Osteoblast (primary cell): ENCODE results near the gene EEF2K. TPM values are rescaled to one million over a fixed set of nuclear protein-coding genes. Genes with fewer than 3 reads are reported as not detected.

Experiments
- DNase-seq: peaks from one replicate; pipeline ENCODE4 v3.0.0; 2011; ENCODE audit warnings: low spot score, mixed read lengths; ENCODE audit not compliant: insufficient read length; ENCODE audit errors: missing footprints
- H2AFZ ChIP-seq: 2 replicates; pipeline ENCODE4 v1.6.0; 2011; ENCODE audit warnings: mild to moderate bottlenecking, low read length
- H3K27ac ChIP-seq: 2 replicates; pipeline ENCODE4 v1.5.1; 2011; ENCODE audit warnings: mild to moderate bottlenecking, low read depth, low read length, moderate library complexity
- H3K27me3 ChIP-seq: 2 replicates; pipeline ENCODE4 v1.6.0; 2012; ENCODE audit warnings: mild to moderate bottlenecking, control low read depth, inconsistent platforms, low read length, moderate library complexity; ENCODE audit not compliant: insufficient read depth
- H3K36me3 ChIP-seq: 2 replicates; pipeline ENCODE4 v1.5.1; 2011; ENCODE audit warnings: mild to moderate bottlenecking, low read length, control low read depth, moderate library complexity; ENCODE audit not compliant: insufficient read depth
- H3K4me1 ChIP-seq: 2 replicates; pipeline ENCODE4 v1.5.1; 2011; ENCODE audit warnings: mild to moderate bottlenecking, low read length, control low read depth, moderate library complexity; ENCODE audit not compliant: insufficient read depth
- H3K4me2 ChIP-seq: 2 replicates; pipeline ENCODE4 v1.6.0; 2011; ENCODE audit warnings: mild to moderate bottlenecking, low read length; ENCODE audit not compliant: insufficient read depth
- H3K4me3 ChIP-seq: fragments of 200-600 bp; sonication (generic); 3 replicates; pipeline ENCODE4 v1.5.1; 2012; ENCODE audit warnings: mild to moderate bottlenecking, low read length, inconsistent platforms; ENCODE audit not compliant: insufficient read depth
- H3K79me2 ChIP-seq: 2 replicates; pipeline ENCODE4 v1.6.0; 2012; ENCODE audit warnings: mild to moderate bottlenecking, low read length, control low read depth, inconsistent platforms; ENCODE audit not compliant: insufficient read depth
- H3K9me3 ChIP-seq: 2 replicates; pipeline ENCODE4 v1.5.1; 2011; ENCODE audit warnings: low read depth, low read length, control low read depth
- H4K20me1 ChIP-seq: 2 replicates; pipeline ENCODE4 v1.6.0; 2012; ENCODE audit warnings: mild to moderate bottlenecking, low read length, control low read depth; ENCODE audit not compliant: insufficient read depth
- total RNA-seq: library from RNA; depleted of rRNA; stranded (reverse); fragments of >200 nt; gene quantifications from 2 replicates; pipeline ENCODE4 v1.2.3, GENCODE V29; 2012
- TF ChIP-seq, protein P1 (sequence below): IDR thresholded peaks from 2 replicates; pipeline ENCODE4 v1.5.1; 2011; ENCODE audit warnings: mild to moderate bottlenecking, low read depth, low read length, moderate library complexity; ENCODE audit errors: extremely low read depth

Gene EEF2K
- total RNA-seq, 1 donor, result 41.6 TPM

- Histone ChIP-seq H4K20me1 (no peaks in the 10 kb centered on the region), H3K9me3 (no peaks in the 10 kb centered on the region), H3K36me3 (no peaks in the 10 kb centered on the region), H3K79me2 (no peaks in the 10 kb centered on the region), H3K27me3 (peaks cover 5% of the 10 kb centered on the region), H3K27ac (no peak overlapping the region), H2AFZ (no peak overlapping the region), H3K4me1 (no peaks in the 10 kb centered on the region), H3K4me3 (no peak overlapping the region), H3K4me2 (no peak overlapping the region)
- DNase-seq, result no peak
- TF ChIP-seq, protein P1, sequence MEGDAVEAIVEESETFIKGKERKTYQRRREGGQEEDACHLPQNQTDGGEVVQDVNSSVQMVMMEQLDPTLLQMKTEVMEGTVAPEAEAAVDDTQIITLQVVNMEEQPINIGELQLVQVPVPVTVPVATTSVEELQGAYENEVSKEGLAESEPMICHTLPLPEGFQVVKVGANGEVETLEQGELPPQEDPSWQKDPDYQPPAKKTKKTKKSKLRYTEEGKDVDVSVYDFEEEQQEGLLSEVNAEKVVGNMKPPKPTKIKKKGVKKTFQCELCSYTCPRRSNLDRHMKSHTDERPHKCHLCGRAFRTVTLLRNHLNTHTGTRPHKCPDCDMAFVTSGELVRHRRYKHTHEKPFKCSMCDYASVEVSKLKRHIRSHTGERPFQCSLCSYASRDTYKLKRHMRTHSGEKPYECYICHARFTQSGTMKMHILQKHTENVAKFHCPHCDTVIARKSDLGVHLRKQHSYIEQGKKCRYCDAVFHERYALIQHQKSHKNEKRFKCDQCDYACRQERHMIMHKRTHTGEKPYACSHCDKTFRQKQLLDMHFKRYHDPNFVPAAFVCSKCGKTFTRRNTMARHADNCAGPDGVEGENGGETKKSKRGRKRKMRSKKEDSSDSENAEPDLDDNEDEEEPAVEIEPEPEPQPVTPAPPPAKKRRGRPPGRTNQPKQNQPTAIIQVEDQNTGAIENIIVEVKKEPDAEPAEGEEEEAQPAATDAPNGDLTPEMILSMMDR, result no peak
Observed at GRCh38 chr16:22174642-22175041, 31.4 kb upstream of the EEF2K start.

- no peak overlapping the region for H3K4me2 ChIP-seq
- no peak overlapping the region for H3K4me3 ChIP-seq
- H3K27ac ChIP-seq, result no peak overlapping the region
- no peaks in the 10 kb centered on the region for H3K4me1 ChIP-seq
- H3K9me3 ChIP-seq, result no peaks in the 10 kb centered on the region
- H2AFZ ChIP-seq, result no peak overlapping the region
- H3K27me3 ChIP-seq, result no peaks in the 10 kb centered on the region
- TF ChIP-seq, protein P1, result no peak
- H3K79me2 ChIP-seq, result no peaks in the 10 kb centered on the region
- no peaks in the 10 kb centered on the region for H4K20me1 ChIP-seq
- no peaks in the 10 kb centered on the region for H3K36me3 ChIP-seq
- DNase-seq, result peak; percentile 27
Observed at GRCh38 chr16:22177968-22178930, 27.8 kb upstream of the EEF2K start.

- Histone ChIP-seq H3K9me3 (no peaks in the 10 kb centered on the region), H3K27ac (no peak overlapping the region), H3K79me2 (no peaks in the 10 kb centered on the region), H3K4me2 (no peak overlapping the region), H4K20me1 (no peaks in the 10 kb centered on the region), H3K4me3 (no peak overlapping the region), H3K36me3 (no peaks in the 10 kb centered on the region), H3K27me3 (no peaks in the 10 kb centered on the region), H3K4me1 (no peaks in the 10 kb centered on the region), H2AFZ (no peak overlapping the region)
- DNase-seq, result no peak
- TF ChIP-seq, protein P1, result no peak
Observed at GRCh38 chr16:22181426-22181825, 24.7 kb upstream of the EEF2K start.

GRCh38 chr16:22181843-22182242 lies 24.2 kb upstream of the EEF2K start:
- Histone ChIP-seq H3K27me3 (no peaks in the 10 kb centered on the region), H3K36me3 (no peaks in the 10 kb centered on the region), H3K4me3 (no peak overlapping the region), H3K9me3 (no peaks in the 10 kb centered on the region), H3K4me2 (no peak overlapping the region), H2AFZ (no peak overlapping the region), H3K4me1 (no peaks in the 10 kb centered on the region), H4K20me1 (no peaks in the 10 kb centered on the region), H3K79me2 (no peaks in the 10 kb centered on the region), H3K27ac (no peak overlapping the region)
- DNase-seq, result no peak
- TF ChIP-seq, protein P1, result no peak
